Hematopoietic multipotent progenitor cell treated with erythropoietin and hydrocortisone succinate and interleukin-3 and kit ligand, for 6 days (in vitro differentiated cells): Measurements from ENCODE around the gene TOMM22.
"Not testable (repeated sequence)": the region's sequence is repeated elsewhere in the genome, so short reads cannot be mapped to it uniquely, and the experiment has no call there.

Source experiments
- DNase-seq: peaks from one replicate; pipeline ENCODE4 v3.0.0-alpha.2; 2015

TOMM22 gene

GRCh38 chr22:38681582-38682335 lies at the start of gene TOMM22:
TOMM22 (plus strand) TSS chr22:38681957; CDS start chr22:38681979, 22 bp downstream.
- DNase-seq, result peak; percentile 95

- DNase-seq, result no peak
Observed at GRCh38 chr22:38632528-38632927, 49.2 kb upstream of the TOMM22 start.

GRCh38 chr22:38638216-38638615 lies 43.5 kb upstream of the TOMM22 start:
- DNase-seq, result no peak

DNA sequence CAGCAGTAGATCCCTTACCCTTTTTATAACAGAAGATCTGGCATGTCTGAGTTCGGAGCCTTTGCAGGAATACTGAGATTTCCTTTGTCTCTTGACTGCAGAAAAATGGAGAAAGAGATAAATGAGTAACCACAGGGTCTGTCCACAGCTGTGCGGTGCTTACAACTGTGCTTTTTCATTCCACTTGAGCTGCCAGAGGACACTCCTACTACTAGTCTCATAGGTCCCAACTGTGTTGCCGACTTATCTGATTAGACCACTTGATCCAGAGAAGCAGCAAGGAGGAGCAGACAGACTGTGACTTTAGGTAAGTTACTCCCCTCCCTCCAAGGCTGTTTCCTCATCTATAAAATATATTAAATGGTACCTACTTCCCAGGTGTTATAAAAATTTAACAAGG lies 43.0 kb upstream of the TOMM22 start:
- peak; percentile 55 for DNase-seq

DNA sequence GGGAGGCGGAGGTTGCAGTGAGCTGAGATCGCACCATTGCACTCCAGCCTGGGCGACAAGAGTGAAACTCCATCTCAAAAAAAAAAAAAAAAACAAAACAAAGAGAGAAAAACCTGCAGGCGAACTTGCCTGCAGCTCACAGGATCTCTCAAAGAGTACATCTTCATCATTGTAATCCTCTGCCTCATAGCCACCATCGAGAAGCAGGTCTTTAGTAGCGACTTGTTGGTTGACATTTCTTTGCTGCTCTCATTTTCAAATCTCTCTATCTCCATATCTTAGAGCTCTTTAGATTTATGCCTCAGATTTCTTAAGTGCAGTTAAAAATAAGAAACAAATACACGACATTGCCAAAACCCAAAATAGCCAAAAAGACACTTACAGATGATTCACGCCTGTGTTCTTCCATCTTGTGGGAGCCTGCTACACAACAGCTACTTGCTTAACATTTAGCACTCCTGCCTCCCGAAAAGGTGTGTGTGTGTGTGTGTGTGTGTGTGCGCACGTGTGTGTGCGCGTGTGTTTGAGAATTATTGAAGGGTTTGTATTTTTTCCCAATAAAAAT lies 40.2 kb upstream of the TOMM22 start:
- DNase-seq, result no peak

GRCh38 chr22:38644245-38644644 lies 37.5 kb upstream of the TOMM22 start:
- not testable (repeated sequence) for DNase-seq

DNA sequence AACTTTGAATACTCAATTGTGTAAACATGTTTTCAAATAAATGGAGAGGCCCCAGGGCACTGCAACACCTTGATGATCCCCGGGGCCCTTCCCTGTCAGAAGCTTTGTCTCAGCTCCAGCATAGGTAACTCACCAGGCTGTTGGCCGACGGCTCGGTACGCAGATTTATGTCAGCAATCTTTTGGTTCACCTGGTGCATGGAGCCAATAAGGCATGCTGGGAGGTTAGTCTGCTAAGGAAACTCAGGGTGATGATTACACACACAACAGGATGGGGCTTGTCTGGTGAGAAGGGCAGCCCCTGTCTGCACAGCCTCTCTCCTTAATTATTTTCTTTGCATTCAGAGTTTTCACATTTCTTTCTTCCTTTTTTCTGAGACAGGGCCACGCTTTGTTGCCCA lies 36.3 kb upstream of the TOMM22 start:
- no peak for DNase-seq

- DNase-seq, result no peak
Observed at GRCh38 chr22:38649841-38650522, 31.8 kb upstream of the TOMM22 start.

GRCh38 chr22:38652859-38653258 lies 28.9 kb upstream of the TOMM22 start:
- DNase-seq, result peak; percentile 23

DNA sequence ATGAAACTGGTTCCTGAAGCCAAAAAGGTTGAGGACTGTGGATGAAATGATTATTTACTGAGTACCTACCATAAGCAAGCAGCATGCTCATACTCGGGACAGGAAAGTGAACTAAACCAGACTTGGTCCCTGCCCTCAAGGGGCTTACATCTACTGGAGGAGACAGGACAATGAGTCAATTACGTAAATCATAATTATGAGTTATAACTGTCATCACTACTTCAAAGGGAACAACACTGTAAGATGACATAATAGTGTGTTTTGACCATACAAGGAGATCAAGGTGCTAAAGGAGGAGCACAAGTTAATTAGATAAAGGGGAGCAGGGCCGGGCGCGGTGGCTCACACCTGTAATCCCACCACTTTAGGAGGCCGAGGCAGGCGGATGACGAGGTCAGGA lies 28.0 kb upstream of the TOMM22 start:
- no peak for DNase-seq

- peak; percentile 42 for DNase-seq
Observed at GRCh38 chr22:38655519-38656255, 26.1 kb upstream of the TOMM22 start.

GRCh38 chr22:38656256-38657044 lies 25.3 kb upstream of the TOMM22 start, which contains the start of the genes CBY1 and FAM227A:
CBY1 (plus strand) TSS chr22:38656638; CDS start chr22:38668055, 11,417 bp downstream.
FAM227A (minus strand) TSS chr22:38656392; CDS start chr22:38650168, 6,224 bp downstream.
- DNase-seq, result peak; percentile 93

DNA sequence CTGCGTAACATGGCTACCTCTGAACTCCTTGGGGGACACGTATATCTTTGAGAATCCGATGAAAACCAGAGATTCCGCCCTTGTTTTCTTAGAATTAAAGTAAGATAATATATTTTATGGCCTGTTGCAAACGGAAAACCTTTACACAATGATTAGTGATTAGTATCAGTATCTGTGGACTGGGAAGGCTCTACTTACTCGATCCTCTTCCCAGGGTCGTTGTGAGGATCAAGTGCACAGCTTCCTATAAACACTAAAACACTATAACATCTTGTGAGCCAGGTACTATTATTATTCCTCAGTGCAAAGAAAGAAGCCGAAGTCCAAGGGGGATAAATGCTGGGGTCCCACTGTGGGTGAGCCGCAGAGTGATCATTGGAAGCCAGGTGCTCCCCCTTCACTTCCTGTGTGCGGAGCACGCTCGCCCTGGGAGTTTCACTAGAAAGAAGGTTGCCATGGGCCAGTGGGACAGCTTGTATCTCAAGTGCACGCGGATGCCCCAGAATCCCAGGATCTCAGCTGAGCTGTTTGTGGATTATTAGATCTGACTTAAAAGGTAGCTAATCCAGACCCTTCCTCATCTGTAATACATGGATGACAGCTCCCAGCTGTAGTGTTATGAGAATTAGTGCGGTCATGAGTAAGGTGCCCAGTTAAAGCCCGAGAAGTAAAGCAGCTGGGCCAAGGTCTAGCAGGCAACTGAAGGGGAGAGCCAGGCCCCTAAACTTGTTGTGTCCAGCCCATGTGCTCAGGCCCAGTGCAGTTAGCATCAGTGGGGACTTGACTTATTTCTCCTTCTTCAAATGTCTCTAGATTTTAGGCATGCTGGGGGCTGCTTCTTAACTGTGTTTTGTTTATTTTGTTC lies 24.5 kb upstream of the TOMM22 start:
- DNase-seq, result peak; percentile 54

GRCh38 chr22:38674888-38675287 lies 6.9 kb upstream of the TOMM22 start:
- DNase-seq, result no peak

- peak; percentile 86 for DNase-seq
Observed at GRCh38 chr22:38675833-38676232, 5.9 kb upstream of the TOMM22 start.

DNA sequence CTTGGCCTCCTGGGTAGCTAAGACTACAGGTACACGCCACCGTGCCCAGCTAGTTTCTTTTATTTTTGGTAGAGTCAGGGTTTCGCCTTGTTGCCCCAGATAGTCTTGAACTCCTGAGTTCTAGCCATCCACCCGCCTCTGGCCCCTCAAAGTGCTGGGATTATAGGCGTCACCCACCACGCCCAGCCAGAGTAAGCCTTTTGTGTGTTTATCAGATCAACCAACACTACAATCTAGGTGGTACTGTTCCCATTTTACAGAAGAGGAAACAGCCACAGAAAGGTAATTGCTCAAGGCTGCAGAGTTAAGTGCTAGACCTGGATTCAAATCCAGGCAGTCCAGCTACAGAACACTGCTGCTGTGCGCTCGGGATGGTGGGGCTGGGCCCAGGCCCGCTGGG lies 3.1 kb downstream of the TOMM22 start:
- peak; percentile 60 for DNase-seq

- DNase-seq, result no peak
Observed at GRCh38 chr22:38685761-38686160, 4.0 kb downstream of the TOMM22 start.

GRCh38 chr22:38689651-38690050 lies 7.9 kb downstream of the TOMM22 start:
- DNase-seq, result no peak

- no peak for DNase-seq
Observed at GRCh38 chr22:38694049-38694448, 12.3 kb downstream of the TOMM22 start.

DNA sequence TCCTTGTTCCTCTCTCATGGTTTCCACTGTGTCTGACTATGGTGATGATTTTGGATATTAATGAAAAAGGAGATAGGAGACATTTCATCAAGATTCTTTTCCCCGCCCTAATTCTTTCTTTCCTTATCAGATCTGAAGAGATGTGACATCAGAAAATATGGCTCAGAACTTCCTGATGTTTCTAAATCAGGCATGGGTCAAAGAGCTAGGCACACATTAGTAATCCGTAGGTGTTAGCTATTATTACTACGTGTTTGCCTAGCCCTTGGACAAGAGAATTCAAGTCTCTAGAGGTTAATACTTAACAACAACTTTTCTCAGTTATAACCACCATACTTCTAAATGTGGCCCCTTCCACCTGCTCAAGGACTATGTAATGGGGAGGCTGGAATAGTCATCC lies 13.2 kb downstream of the TOMM22 start:
- DNase-seq, result no peak
